ENCODE results near the gene COL9A3. TPM values are rescaled to one million over a fixed set of nuclear protein-coding genes. Genes with fewer than 3 reads are reported as not detected.

Gene COL9A3
- total RNA-seq, 4 donors from 2014 or later = 2.2 to 2.3 TPM; not detected in 2

DNA sequence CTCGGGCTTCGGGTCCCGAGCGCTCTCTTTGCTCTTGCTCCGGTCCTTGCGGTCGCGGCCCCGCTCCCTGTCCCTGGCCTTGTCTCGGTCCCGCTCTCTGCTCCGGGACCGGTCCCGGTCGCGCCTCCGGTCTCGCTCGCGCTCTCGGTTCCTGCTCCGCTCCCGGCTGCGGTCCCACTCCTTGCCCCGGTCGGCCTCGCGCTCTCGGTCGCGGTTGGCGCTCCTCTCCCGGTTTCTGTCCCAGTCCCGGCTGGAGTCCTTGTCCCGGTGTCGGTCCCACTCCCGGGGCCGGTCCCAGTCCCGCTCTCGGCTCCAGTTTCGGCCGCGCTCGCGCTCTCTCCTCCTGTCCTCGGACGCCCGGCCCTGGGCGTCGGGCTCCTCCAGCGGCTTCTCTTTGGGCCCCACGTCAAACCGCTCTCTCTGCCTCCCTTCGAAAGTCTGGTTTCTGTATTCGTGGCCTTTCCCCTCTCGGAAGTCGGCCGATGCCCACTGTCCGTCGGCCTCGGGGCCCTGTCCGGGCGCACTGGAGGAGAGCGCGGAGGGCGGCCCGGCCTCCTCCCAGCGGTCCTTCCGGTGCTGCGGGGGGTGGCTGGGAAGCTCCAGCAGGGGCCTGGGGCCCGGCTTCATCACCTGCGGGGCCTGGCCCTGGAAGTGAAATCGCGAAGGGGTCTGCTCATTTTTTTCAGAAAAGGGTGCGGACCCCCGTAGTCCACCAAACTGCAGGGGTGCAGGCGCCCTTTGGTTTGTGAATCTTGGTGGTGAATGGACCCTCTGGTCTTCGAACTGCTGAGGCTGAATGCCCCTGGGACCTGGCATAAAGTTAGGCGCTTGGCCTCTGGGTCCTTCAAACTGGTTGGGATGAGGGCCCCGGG lies 62.7 kb downstream of the COL9A3 start:
- H3K27me3 ChIP-seq = no peaks in the 10 kb centered on the region
- TF ChIP-seq CTCF (IDR thresholded peaks at IDR 0.05) (no peak), POLR2A (IDR thresholded peaks at IDR 0.05) (no peak)
- peaks cover 0 to 44% (median 14%) of the 10 kb centered on the region in 3 donors for H3K36me3 ChIP-seq
- peaks cover 10 to 28% (median 22%) of the 10 kb centered on the region in 3 donors for H3K4me1 ChIP-seq
- no peak overlapping the region for H3K4me3 ChIP-seq
- intact Hi-C loops (cut with DNase I) = loop anchor here (10.0 kb wide), 1 partner anchor 135 kb away; no protein-coding TSS in a partner anchor
- H3K9me3 ChIP-seq = no peaks in the 10 kb centered on the region
- H3K27ac ChIP-seq = no peak overlapping the region
- 82 to 90% methylated on average over 47 to 63 of the region's 80 CpGs for WGBS, 2 donors
- no peak for DNase-seq

DNA sequence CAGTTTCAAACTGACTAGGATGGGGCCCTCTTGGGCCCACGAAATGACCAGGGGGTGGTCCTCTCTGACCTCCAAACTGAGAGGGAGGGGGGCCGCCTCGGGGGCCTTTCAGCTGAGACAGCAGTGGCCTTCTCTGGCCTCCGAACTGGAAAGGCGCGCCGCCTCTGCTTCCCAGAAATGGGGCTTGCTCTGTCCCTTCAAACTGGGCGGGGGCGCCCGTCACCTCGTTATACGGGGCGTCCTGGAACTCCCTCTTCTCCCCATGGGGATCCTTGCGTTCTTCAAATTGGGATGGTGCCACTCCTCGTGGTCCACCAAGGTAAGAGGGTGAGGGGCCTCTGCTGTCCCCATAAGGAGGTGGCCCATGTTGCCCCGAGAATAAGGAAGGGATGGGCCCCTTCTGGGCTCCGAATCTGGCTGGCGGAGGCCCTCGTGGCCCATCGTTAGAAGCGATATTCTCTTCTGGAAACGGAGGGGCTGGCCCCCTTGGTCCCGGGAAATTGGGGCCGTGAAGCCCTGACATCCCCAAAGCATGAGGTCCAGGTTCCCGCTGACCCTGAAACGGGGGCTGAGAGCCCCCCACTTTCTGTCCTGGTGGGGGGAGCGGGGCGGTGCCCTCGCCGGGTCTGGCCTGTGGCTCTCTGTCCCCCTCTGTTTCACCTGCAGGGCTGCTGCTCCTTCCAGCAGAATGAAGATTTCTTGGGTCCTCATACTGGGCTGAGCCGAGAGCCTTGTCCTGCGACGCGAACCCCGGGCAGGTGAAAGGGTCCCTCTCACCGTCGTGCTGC lies 63.5 kb downstream of the COL9A3 start:
- H3K36me3 ChIP-seq = peaks cover 0 to 44% (median 14%) of the 10 kb centered on the region in 3 donors
- H3K27me3 ChIP-seq = no peaks in the 10 kb centered on the region
- TF ChIP-seq POLR2A (IDR thresholded peaks at IDR 0.05) (no peak), CTCF (IDR thresholded peaks at IDR 0.05) (no peak)
- H3K27ac ChIP-seq = no peak overlapping the region
- H3K4me3 ChIP-seq = no peak overlapping the region
- H3K4me1 ChIP-seq = peaks cover 10 to 23% (median 21%) of the 10 kb centered on the region in 3 donors
- whole genome bisulfite sequencing, 2 donors = 94 to 95% methylated on average over 4 to 6 of the region's 37 CpGs
- no peak for DNase-seq
- intact Hi-C loops (cut with DNase I) = no loop called here
- no peaks in the 10 kb centered on the region for H3K9me3 ChIP-seq

DNA sequence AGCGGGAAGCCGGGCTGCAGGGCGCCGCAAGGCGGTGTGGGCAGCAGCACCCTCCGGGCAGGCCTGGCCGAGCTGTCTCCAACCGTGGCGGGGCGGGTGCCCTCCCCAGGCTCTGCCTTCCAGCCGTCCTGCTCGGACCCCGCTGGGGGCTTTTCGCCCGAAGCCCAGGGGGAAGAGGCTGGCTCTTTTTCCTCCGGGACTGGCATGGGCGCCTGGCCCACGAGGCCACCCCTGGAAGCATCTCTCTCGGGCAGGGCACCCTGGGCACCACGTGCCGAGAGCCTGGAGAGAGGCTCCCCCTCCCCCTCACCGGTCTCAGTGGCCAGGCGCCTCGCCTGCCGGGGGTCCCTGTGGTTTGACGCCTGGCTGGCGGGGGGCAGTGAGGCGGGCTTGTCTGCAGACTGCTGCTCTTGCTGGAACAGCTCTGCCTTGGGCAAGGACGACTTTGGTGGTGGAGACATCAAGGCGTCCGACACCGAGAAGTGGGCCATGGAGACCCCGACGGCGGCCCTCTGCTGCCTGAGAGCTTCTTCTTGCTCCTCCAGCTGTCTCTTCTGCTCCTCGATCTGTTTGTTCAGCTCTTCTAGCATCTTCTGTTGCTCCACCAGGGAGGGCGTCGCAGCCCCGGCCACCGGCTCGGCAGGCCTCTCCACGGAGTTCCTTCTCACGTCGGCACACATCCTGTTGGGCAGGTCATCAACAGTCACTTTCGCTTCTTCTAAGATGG lies 64.2 kb downstream of the COL9A3 start:
- WGBS, 2 donors = 91% methylated on average over 16 of the region's 45 CpGs; no CpG with 5 or more reads in 1 of the 2 donors
- no peak overlapping the region for H3K4me3 ChIP-seq
- intact Hi-C loops (cut with DNase I) = no loop called here
- peaks cover 4 to 51% (median 14%) of the 10 kb centered on the region in 3 donors for H3K36me3 ChIP-seq
- H3K4me1 ChIP-seq = peaks cover 4 to 16% (median 15%) of the 10 kb centered on the region in 3 donors
- no peak for DNase-seq
- no peak overlapping the region for H3K27ac ChIP-seq
- no peaks in the 10 kb centered on the region for H3K27me3 ChIP-seq
- no peak for TF ChIP-seq POLR2A (IDR thresholded peaks at IDR 0.05)
- TF ChIP-seq CTCF (IDR thresholded peaks at IDR 0.05) = no peak
- H3K9me3 ChIP-seq = no peaks in the 10 kb centered on the region

DNA sequence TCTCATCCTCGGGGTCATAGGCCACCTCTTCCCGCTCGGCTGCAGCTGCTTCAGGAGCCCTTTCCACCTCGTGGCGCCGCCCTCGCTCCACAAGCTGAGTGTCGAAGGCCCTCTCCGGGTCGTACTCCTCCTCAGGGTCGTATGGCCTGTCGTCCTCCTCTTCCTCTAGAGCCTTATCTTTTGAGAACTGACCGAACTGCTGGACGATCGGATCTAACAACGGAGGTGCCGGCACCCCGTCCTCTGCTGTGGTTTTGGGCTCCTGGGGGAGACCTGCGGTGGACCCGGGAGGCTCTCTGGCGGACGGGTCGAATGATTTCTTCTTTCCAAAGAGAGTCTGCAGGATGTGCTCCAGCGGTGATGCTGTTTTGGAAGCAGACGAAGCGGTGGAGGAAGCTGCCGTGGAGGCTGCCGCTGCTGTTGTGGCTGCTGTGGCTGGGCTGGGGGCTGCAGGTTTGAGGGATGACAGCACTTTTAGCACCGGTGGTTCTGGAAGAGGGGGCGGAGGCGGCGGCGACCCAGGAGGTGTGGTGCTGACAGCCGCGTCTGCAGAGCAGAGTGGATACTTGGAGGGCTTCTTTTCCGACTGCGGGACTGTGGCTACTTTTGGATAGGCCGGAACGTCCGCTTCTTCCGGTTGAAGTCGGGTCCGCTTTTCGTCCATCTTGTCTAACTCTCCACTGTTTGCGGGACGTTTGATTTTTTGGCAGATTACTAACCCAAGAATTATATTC lies 65.0 kb downstream of the COL9A3 start:
- H3K4me3 ChIP-seq = no peak overlapping the region
- intact Hi-C loops (cut with DNase I) = no loop called here
- H3K4me1 ChIP-seq = peaks cover 0 to 8% (median 7%) of the 10 kb centered on the region in 3 donors
- no peaks in the 10 kb centered on the region for H3K9me3 ChIP-seq
- WGBS, 2 donors = 90% methylated on average over 28 to 31 of the region's 46 CpGs
- no peak for TF ChIP-seq POLR2A (IDR thresholded peaks at IDR 0.05)
- TF ChIP-seq CTCF (IDR thresholded peaks at IDR 0.05) = no peak
- H3K27ac ChIP-seq = no peak overlapping the region
- DNase-seq = no peak
- no peaks in the 10 kb centered on the region for H3K27me3 ChIP-seq
- peaks cover 8 to 58% (median 14%) of the 10 kb centered on the region in 3 donors for H3K36me3 ChIP-seq
